GM10266 (cell line): ENCODE measurements around the gene KREMEN1.

Experiments
- DNase-seq: peaks from one replicate; pipeline ENCODE4 v3.0.0; 2012; ENCODE audit errors: extremely low spot score
- TF ChIP-seq, protein P1 (sequence below): IDR thresholded peaks from 2 replicates; pipeline ENCODE4 v1.5.1; 2012; ENCODE audit warnings: mild to moderate bottlenecking, low read depth; ENCODE audit not compliant: control insufficient read depth, insufficient read depth; ENCODE audit errors: missing control alignments

KREMEN1 gene

DNA sequence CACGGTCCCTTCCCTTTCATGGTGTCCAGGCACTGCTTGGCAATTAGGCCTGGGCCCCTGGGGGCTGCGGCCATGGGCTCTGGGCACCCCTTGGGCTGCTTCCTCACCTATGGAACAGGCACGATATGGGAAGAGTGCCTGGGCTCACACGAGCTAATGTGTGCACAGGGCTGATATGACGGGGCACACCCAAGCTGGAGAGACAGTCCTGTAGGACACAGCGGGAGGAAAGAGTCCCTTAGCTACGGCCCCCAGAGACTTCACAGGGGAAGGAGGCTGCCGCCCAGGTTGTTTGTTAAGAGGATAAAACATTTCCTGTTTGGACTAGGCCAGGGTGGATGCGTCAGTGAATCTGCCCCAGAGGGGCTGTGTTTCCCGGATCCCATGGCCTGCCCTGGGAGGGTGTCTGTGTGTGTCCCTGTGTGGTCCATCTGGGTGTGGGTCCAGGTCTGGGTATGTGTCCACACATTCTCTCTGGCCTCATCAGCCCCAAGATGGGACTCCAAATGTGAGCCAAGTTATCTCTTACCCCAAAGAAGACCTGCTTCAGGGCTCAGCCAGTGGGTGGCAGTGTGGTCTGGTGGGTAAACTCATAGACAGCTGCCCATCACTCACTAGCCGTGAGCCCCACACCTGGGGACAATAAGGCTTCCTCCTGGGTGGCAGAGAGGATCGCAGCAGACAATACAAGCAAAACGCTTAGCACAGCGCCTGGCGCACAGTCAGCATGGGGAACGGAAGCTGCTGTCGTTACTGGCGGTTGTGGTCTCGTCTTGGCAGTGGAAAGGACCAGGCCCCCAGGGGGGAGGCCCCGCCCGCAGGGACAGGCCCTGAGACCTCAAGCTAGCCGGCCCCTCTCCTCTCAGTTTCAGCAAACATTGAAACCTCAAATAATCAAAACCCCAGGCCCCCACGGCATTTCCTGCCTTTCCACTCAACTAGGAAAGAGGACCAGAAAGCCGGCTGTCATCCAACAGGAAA, 129.7 kb downstream of the KREMEN1 start:
- DNase-seq, result peak; percentile 94
- TF ChIP-seq, protein P1, sequence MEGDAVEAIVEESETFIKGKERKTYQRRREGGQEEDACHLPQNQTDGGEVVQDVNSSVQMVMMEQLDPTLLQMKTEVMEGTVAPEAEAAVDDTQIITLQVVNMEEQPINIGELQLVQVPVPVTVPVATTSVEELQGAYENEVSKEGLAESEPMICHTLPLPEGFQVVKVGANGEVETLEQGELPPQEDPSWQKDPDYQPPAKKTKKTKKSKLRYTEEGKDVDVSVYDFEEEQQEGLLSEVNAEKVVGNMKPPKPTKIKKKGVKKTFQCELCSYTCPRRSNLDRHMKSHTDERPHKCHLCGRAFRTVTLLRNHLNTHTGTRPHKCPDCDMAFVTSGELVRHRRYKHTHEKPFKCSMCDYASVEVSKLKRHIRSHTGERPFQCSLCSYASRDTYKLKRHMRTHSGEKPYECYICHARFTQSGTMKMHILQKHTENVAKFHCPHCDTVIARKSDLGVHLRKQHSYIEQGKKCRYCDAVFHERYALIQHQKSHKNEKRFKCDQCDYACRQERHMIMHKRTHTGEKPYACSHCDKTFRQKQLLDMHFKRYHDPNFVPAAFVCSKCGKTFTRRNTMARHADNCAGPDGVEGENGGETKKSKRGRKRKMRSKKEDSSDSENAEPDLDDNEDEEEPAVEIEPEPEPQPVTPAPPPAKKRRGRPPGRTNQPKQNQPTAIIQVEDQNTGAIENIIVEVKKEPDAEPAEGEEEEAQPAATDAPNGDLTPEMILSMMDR, result peak; percentile 33

DNA sequence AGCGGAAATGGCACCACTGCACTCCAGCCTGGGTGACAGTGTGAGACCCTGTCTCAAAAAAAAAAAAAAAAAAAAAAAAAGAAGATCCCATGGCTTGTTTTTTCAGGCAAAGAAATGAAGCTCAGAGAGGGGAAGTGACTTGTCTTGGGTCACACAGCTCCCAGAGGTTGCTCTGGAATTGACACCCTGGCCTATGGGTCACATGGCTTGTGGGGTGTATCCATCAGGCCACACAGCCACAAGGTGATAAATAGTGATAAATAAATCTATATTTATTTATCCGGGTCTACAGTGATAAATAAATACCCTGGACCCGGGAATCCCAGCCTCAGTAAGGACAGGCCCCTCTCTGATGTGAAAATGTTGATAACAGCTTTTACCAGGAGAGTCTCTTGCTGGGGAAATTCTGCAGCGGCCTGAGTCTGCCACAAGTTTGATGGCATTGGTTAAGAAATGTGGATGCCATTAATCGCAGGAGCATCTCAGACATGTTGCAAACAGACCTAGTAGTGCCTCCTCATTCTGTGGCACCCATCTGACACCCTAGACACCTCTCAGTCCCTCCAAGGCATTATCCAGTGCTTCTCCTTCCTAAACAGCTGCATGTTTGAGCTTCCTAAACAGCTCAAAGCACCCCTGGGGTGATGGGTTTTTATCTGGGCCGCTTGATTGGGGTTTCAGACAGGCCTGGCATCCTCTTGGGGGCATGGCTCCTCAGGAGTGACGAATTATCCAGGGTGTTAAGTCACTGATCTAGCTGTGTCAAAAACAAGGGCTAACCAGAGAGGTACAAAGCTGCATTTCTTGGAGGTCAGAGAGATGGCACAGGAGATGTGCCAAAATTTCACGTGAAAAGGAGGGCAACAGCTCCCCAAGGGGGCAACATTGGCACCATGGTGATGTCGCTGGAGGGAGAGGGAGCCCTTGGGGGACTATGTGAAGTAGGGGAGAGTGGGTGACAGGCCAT, 130.9 kb downstream of the KREMEN1 start:
- TF ChIP-seq, protein P1, result no peak
- no peak for DNase-seq

DNA sequence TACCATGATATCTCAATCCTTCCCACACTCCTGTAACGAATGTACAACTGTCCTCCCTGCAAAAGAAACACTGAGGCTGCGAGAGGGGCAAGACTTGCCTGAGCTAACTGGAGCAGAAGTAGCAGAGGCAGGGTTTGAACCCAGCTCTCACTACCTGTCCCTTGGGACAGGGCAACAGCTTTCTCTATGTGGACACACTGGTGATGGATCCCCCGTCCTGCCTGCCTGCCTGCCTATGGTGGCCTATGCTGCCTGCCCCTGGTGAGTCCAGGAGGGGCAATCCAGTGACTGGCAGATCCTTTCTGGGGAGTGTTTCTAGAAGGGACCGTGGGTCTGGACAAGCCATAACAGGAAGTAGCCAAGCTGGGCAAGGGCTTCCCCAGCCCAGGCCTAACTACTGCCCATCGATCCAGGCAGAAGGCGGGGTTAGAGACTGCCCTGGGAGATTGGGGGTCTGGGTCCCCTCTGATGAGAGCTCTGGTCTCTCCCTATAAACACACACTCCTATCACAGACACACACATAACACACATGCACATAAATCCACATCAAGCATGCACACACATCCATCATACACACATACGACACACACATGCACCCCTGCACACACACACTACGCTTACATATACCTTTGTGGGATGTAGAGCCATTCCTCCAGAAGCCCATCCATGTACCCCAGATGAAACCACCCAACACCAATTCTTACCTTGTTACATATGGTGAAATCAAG, 131.8 kb downstream of the KREMEN1 start:
- TF ChIP-seq, protein P1, result peak; percentile 14
- DNase-seq, result no peak

DNA sequence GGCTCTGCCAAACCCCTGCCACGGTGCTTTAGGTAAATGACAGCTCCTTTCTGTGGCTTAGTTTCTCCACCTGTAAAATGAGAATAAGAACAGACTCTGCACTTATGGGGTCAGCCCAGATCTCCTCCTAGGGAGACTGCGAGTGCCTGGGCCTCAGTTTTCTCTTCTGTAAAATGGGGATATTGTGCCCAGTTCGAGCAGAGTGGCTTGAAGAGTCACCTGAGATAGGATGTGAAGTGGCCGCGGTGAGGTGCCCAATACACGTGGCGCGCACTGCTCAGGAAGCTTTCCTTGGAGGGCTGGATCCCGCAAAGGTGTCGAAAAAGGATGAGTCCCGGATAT, 132.4 kb downstream of the KREMEN1 start:
- TF ChIP-seq, protein P1, result no peak
- no peak for DNase-seq

DNA sequence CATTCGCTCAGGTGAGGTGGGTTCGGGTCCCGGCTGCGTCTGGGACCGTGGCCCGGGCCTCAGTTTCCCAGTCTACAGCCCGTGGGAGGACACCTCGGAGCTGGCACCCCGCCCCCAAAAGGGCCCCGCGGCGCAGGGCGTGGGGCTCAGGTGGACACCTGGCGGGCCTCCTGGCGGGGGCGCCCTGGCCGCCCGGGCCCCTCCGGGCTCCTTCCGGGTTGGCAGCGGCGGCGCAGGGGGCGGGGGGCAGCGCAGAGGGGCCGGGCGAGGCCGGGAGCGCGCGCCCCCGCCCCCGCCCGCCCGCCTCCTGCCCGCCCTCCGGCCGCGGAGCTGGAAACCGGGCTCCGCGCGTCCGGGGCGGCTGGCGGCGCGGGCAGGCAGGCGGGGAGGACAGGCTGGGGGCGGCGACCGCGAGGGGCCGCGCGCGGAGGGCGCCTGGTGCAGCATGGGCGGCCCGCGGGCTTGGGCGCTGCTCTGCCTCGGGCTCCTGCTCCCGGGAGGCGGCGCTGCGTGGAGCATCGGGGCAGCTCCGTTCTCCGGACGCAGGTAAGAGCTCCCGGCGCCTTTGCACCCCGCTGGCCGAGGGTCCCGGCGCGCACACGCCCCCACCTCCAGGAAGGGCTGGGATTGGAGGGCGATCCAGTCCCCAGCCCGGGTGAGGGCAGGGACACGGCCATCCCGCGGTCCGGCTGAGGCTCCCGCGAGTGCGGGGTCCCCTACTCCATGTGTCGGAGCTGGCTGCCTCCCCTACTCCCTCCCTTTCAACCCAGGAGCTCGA, 132.9 kb downstream of the KREMEN1 start, which contains the start of gene EMID1:
TSS of gene EMID1 (plus strand) at position 303 of the 778 bp plus-strand sequence. CDS start at position 446, 143 bp downstream.
- DNase-seq, result peak; percentile 85
- TF ChIP-seq, protein P1, result peak; percentile 50
